T-helper 1 cell treated with Interleukin-12 subunit alpha and Interleukin-12 subunit beta and Interleukin-4 antibody, amounts not matched to agents 30 ng/mL and 1 ng/mL, for 36 hours (primary cell): ENCODE measurements around the gene TMEM218. TPM values are rescaled to one million over a fixed set of nuclear protein-coding genes. Genes with fewer than 3 reads are reported as not detected.

Experiments used
- intact Hi-C: fragments of 100-400 bp; cut with micrococcal nuclease; formaldehyde crosslinking; loops from one replicate; pipeline ENCODE4 v1.15.1; 2024
- total RNA-seq: library from RNA; stranded (reverse); gene quantifications from 2 replicates; pipeline ENCODE4 v1.2.3, GENCODE V29; 2022

TMEM218 gene
- 15.1 and 15.9 TPM in 2 replicates for total RNA-seq

DNA sequence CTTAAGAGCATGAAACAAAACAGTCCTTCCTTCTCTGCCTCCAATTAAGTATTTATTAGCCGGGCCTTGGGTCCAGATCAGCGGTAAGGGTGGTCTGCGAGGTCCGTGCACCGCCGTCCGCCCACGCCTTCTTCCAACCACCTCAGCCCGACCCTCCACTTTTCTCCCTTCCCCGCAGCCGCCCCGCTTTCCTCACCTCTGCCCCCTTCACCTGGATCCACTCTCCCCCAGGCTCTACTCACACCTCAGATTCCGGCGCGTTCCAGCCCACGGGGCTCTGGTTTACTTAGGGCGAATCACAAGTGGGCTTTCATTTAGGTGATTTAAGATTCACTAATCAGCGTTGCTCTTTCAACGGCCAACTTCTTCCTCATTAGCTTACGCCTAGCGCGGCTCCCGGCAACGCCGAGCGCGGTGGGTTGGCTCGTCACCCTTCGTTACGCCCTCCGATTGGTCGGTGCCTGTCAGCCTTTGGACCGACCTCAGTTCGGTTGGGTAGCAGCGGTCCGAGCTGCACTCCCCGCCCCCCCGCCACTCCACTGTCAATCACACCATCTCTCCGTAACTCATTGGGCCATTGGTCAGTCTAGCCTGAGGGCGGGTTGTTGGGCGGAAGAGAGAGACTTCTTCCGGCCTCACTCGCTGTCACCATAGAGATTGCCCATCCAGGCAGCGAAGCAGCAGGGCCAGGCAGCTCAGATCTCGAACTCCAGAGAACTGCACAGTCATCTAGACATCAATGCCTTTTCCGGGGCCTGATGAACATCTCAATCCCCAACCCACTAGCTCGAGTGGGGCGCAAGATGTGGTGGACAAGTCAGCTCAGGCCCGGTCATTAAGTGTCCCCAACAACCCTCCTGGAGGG is at the start of gene TMEM218:
TSS of gene TMEM218 (minus strand) at position 284 of the 865 bp plus-strand sequence. CDS start 9,385 bp downstream, outside the sequence.
- intact Hi-C loops: loop anchor here (1.0 to 5.0 kb wide), 20 partner anchors 30 to 1156 kb away; partner anchors contain the start of genes CCDC15, CDON, CHEK1 and FAM118B

DNA sequence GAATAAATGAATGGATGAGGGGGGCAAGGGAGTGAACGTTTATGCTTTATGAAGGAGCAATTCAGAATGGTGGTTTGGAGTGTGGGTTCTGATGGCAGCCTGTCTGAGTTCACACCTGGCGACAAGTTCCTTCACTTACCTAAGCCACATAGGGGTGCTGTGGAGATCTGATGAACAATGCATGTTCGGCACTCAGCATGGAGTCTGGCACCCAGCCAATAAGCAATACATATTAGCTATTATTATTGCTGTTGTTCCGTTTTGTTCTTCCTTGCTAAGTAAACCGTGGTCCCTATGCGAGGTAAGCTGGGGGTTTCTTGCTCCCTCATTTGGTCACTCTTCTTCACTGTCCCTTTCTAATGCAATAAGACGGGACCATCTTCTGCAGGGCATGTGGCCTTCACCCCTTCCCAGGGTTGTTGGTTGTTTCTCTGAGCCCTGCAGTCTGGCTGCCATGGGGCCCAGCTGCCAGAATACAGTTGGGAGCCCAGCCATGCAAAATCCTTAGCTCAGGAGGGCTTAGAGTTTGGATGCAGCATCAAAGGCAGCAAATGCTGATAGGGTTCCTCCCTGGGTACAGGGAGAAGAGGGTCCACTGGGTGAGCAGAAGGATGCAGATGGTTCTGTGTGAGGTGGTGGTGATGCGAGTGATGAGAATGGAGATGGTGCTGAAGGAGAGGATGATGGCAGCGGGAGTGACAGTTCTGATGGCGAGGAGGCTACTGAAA is 46.7 kb upstream of the TMEM218 start:
- intact Hi-C loops: no loop called here

DNA sequence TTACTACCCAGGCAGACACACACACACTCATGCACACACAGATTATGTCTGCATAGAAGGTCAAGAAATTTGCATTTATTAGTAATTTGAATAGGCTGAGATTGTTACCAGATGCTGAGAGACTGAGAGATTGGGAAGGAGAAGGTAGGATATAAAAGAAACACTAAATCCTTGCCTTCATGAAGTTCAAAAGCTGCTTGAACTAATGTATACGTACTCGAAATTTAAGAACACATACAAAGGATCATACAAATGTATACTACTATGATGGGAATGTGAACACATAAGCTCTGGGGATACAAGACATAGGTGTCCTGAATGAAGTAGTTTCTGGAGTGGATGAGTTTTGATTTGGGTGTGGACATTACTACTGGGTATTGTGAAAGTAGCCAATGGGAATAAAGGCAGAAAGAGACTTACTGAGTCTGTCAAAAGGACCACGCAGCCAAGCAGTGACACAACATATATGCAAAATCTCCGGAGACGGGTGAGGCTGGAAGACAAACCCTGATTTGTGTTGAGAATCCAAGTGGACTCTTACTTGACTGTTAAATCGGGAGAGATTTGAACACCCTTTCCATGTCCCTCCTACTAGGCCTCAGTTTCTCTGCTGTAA is 45.8 kb upstream of the TMEM218 start:
- intact Hi-C loops: no loop called here

DNA sequence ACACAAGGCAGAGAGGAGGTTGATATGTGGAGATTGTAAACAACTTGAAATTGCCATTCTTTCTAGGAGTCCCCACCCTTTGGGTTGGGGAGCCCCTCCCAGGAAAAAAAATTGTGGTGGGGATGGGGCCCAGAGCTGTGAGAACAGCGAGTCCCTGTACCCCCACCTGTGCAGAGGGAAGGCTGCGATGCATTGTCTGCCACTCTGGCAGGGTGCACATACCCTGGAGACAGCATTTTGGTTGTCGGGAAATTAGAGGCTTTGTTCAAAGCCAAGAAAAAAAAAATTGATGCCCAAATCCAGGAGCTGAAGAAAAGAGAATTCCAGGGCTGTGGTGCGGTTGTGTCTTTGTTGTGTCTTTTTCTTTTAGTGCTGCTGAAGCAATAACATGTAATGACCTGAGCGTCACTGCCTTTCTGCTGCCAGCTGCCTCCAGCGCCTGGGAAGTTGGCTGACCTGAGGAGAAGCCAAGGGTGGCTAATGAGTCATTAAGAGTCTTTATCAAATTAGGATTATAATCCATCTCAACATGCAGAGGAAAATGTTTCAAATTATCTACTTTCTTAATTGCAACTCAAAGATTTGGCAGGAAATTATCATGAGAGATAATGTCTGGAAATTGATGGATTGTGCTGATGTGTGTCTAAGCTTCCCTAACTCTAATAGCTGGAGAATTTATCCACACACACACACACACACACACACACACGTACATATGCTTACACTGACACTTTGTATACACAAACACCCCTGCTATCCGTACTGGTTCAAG is 45.1 kb upstream of the TMEM218 start:
- intact Hi-C loops: no loop called here

DNA sequence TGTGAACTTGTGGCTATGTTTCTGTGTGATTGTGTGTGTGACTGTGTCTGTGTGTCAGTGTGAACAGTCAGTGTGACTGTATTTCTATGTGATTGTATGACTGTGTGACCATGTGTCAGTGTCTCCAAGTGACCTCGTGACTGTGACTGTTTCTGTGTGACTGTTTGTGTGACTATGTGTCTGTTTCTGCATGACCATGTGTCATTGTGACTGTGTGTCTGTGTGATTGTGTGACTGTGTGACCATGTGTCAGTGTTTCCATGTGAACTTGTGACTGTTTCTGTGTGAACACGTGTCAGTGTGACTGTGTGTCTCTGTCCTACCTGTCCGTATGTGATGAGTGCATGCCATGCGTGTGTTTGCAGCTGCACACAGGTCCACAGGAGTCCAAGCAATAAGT is 44.3 kb upstream of the TMEM218 start:
- intact Hi-C loops: no loop called here

DNA sequence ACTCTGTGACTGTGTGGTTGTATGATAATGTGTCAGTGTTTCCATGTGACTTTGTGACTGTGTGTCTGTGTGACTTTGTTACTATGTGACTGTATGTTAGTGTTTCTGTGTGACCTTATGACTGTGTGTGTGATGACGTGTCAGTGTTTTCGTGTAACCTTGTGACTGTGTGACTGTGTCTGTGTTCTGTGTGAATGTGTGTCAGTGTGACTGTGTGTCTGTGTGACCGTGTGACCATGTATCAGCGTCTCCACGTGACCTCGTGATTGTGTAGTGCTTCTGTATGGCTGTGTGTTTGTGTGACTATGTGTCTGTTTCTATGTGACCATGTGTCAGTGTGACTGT is 43.6 kb upstream of the TMEM218 start:
- intact Hi-C loops: no loop called here

DNA sequence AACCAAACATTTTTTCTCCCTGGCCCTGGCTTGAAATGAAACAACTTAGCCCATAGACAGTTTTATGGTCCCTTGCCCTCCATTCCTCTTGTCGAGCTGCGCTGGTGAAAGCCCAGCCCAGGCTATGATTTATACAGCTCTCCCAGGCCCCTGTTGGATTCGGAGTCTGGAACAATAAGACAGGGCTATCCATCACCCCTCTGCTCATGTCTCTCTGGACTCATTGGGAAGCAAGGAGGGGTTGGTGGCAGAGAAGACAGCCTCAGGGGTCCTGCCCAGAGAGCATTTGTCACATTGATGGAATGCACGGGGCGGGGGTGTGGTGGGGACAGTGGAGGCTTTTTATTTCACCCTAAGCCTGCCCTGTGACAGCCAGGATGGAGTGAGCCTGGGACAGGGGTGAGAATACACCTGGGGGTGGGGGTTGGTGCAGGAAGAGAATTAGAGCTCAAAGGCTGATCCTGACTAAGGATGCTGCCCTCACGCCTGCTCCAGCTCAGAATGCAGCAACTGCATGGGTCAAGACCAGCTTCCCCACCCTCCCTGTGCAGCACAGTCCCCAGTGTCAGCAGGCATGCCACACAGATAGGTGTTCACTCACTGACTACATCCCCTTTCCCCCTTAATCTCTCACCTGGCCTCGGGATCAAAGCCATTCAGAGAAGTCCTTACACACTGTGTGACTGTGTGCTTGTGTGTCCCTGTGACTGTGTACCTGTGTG is 43.1 kb upstream of the TMEM218 start:
- intact Hi-C loops: no loop called here

DNA sequence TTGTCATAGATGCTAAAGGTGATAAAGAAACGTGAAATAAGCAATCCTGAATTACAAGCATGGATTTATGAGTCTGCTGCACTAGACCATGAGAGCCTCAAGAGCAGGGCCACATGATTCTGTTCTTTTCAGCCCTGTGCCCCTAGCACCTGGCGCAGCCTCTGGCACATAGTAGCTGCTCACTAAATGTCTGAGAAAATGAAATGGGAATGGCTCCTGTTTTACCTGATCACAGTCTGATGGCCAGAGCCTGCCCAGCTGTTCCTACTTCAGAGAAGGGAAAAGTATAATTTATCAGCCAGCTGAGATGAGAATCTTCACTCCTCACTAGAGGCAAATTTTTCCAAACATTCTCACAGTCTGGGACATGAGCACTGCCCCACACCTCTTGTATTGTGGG is 42.4 kb upstream of the TMEM218 start:
- intact Hi-C loops: no loop called here

DNA sequence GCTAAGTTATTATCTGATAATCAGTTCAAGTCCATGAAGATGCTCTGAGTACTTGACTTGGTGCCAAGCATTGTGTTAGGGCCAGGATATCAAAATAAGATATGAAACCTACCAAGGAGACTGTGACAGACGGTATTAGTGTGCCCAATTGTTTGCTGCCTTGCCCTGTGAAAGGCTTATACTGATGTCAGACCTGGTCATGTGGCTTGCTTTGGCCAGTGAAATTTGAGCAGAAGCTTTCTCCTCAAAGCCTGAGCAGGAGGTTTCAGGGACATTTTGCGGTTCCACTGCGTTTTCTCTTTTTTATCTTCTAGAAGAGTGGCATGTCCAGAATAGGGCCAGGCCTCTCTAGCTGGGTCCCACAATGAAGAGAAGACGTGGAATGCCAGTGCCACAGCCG is 37.3 kb upstream of the TMEM218 start:
- intact Hi-C loops: no loop called here

DNA sequence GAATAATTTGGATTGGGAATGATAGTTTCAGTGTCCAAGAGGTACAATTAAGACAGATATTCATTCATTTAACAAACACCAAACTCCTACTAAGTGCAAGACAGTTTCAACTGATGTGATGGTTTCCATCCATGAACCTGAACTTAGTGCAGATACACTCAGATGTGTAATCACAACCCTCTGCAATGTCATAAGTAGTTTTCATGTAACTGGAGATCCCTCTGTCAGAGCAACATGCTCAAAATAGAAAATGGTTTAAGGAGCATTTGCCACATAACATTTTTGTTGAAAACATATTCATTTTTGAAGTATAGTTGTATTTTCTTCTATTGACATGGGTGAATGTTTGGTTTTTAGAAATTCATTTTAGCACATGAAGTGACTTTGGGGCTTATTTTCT is 36.6 kb upstream of the TMEM218 start:
- intact Hi-C loops: no loop called here

DNA sequence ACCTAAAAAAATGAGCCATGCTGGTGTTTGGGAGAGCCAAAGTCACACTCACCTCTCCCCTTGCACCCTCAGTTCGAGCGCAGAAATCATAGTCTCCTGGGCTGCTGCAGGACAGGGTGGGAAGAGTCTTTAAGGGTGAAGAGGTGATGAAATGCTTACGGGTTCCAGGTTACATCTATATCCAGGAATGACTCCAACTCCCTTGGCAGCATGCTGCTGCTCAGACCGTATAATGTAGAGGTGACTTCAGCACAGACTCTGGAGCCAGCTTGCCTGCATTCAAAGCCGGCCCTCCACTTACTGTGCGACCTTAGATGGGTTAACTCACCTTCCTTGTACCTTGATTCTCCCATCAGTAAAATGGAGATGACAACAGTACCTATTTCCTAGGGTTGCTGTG is 35.9 kb upstream of the TMEM218 start:
- intact Hi-C loops: no loop called here

DNA sequence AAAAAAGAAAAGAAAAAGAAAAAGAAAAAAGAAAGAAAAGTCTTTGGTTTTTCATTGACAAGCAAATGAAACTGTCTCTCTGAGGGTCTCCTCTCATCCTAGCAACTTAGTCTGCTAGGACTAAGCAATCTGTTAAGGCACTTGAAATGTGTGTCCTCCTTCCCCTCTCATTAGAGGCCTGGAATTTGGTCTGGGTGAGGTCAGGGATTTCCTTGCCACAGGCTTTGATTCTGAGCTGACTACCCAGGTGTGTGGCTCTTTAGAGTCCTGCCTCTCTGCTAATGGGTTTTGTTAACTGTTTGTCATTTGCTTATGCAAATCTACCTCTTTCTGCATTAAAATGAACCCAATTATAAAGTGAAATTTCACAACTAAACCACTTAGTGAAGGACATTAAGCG is 34.8 kb upstream of the TMEM218 start:
- intact Hi-C loops: no loop called here

DNA sequence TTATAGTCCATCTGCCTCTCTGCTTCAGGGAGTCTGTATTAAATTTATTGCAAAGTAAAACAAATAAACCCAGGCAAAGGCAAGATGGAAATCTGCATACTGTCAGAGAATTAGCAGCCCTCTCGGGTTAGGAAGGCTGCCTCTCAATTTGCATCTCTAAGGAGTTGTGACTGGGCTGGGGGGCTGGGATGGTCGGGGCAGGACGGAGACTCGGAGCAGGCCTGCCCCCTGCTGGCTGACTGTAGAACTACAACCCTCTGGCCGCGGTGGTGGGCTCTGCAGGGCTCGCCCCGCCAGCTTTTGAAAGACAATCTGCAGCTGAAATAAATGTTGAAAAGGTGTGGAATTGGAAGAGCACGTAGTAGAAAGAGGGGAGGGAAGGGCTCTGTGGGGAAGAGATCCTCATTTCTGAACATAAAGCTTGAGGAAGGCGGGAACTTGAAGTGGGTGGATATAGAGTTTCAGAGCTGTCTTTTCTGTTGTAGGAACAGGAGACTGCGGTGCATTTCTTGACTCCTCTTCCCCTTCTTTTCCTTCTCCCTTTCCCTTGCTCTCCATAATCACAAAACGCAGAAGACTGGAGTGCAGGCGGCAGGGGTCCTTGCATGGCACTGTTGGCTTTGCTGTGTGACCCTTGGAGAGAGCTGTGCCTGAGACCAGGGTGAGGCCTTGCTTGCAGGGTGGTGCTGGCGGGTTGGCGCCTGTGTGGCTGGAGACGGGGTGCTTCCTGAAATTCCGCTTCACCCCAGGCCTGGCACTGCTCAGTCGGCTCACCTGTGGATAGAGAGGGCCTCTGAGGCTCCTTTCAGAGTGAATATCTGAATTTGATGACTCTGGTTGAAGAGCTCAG is 30.5 kb upstream of the TMEM218 start:
- intact Hi-C loops: loop anchor here (1.0 to 2.0 kb wide), 4 partner anchors 31 to 265 kb away; partner anchors contain the start of gene TMEM218

DNA sequence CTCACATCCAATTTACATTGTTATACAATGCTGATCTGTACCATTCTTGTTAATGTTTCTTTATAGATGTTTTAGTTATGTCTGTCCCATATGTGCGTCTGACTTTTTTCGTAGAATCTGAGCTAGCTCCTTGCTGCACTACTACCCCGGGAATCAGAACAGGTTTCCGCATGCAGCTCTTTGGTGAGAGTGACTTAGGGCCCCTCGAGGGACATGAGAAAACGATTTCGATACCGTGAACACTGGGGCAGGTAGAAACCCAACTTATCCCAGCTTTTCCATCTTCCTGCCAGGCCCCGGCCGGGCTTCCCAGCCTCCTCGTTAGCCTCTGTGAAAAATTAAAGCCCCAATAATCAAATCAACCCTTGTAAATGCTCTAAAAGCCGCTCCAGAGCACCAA is 29.8 kb upstream of the TMEM218 start:
- intact Hi-C loops: loop anchor here (1.0 to 2.0 kb wide), 4 partner anchors 30 to 264 kb away; partner anchors contain the start of gene TMEM218

DNA sequence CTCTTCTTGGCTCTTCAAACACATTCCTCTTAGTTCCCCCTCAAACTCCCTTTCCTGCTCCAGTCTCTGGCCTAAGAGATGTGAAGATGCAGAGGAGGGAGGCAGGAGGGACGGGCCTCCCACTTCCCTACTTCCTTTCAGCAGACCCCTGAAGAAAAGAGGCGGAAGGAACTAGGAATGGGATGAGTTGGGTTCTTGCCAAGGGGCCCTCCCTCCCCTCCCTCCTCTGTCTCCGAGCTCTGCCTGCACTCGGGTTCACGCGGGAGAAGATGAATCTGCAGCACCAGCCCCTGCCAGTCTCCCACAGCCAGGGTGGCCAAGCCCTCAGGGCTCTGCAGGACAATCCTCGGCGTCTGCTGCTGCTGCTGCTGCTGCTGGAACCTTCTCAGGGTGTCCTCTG is 28.8 kb upstream of the TMEM218 start:
- intact Hi-C loops: loop anchor here (2.0 kb wide), 1 partner anchor 263 kb away; no protein-coding TSS in a partner anchor

DNA sequence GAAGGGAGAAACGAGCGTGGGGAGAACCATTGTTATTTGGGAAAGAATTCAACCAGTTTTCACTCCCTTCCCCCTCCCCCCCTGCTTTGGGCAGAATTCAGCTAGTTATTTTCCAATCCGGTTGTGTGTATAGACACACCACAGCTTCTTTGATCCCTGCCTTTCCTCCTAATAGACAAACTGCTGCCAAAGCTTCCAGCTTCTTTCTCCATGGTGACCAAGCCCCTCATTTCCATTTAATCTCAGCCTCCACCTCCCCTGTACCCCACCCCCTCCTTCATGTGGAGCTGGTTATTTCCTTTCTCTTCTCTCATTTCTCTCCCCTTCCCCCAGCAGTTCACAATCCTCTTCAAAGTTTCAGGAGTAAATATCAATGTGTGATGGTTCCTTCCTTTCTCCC is 28.4 kb upstream of the TMEM218 start:
- intact Hi-C loops: loop anchor here (2.0 kb wide), 1 partner anchor 263 kb away; no protein-coding TSS in a partner anchor

DNA sequence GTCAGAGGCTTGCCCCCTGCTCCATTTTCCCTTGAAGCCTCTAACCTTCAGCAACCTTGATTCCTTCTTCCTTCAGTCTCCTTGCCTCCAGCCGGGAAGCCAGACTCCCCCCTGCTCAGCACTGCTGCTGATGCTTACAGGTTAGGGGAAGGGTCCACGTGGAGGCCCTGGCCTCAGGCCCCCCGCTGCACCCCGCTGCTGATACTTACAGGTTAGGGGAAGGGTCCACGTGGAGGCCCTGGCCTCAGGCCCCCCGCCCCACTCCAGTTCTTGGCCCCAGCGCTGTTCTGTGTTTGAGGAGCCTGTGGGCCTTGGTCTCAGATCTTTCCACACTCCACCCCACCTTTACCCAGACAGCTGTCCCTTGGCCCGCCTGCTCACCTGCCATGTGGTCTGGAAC is 27.5 kb upstream of the TMEM218 start:
- intact Hi-C loops: no loop called here

DNA sequence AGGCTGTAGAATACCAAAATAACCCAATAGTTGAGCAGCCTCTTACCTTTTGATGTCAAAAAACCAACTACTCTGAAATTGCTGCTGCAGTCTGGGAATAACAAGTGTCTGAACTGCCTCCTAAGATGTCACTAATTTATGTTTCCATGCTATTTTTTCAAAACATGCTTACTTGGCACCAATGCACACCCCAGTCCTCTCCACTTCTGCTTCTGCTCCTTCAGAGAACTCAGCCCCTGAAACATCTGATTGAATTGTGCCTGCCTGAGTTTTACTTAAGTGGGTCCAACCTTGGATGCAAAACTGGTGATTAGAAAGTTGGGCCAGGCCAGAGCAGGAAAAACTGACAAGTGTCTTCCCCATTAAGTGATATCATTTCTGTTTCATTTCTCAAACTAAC is 24.6 kb upstream of the TMEM218 start:
- intact Hi-C loops: no loop called here

DNA sequence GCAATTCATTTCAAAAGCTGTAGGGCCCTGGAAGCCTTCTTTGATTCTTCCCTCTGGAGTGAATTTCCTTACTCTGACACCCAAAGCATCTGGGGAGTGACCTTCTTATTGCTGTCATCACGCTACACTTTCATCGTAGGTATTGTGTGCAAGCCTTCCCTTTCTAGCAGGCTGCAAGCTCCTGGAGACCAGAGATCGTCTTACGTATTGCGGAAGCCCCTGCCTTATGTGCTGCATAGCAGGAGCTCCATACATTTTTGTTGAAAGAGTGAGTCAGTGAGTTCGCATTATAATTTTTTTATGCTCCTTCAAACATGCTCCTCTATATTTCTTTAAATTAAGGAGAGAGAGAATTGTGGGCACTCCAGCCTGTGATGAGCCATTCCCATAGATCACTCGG is 21.2 kb upstream of the TMEM218 start:
- intact Hi-C loops: no loop called here

DNA sequence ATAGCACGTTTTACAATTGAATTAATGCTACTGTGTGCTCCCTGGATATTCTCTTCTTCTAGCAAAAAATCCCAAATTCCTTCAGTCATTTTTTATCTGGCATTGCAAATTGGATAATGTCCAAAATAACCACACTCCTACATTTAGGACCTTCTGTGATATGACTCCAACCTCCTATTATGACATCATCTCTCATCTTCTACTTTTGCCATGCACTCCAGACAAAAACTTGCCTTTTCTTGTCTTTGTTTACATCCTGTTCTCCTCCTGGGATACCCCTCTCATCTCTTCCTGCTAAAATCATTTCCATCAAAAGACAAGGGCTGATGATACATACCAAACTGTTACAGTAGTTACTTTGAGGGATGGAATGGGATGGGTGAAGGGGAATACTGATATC is 20.6 kb upstream of the TMEM218 start:
- intact Hi-C loops: no loop called here
